SHP77 treated with DMSO at 0.1 percent for 48 hours (cell line): ENCODE measurements around the gene HDAC3.

ENCODE experiments used
- DNase-seq: peaks from one replicate; lab custom pipeline; 2025; lab: John Stamatoyannopoulos, UW

HDAC3 gene

DNA sequence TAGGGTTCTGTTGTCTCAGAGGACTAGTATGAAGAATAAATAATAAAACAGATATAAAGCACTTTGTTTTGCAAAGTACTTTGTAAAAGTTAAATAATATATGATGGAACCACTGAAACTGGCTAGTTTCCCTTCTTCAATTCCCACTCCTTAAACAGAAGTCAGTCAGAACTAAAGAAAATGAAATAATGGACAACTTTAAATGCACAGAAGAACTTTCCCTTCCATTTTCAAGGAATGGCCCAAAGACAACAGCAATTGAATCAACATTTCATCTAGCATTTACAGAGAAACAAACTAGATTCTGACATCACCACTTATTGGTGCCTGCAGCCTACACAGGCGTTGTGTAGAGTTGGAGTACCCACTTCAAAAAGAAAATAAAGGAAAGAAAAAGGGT lies 34.0 kb downstream of the HDAC3 start:
- DNase-seq, result no peak

DNA sequence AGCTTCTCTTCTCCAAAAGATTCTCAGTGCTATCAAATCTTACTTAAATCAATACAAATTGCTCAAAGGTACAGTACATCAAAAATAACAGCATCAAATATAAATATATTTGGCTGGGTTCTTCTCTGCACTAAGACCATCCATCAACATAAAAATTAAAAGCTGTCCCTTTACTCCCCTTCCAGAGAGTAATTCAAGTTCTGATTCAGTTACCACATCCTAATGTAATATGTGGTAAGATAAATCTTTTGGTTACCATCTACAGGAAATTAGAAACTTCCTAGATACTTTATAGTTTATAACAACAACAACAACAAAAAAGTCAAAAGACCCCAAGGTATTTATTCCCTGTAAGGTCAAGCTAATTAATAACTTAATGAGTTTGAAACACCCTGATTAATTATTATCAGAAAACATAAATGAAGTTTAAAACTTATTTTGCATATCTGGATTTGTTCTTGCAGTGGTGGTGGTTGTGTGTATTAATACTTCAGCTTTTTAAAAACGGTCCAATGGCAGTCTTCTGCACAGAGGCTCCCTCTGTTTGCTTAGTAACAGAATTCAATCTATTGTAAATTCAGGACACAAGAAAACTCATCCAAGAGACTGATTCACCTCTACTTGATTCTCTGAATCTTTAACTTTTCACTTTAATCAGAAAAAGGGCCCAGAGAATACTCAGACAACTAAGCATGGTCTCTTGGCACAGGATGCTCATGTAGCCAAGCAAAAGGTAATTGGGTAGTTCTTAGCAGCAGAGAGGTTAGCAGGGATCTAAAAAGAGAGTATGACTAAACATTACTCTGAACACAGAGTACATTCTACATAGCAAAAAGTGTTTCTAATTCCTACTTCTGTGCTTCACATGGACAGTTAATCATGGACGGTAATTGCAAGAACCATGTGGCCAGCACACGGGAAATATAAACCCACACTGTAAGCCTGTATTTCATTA lies 38.0 kb downstream of the HDAC3 start:
- no peak for DNase-seq

- no peak for DNase-seq
Measured at GRCh38 chr5:141597814-141598213, 38.8 kb downstream of the HDAC3 start.

GRCh38 chr5:141597394-141597793 lies 39.3 kb downstream of the HDAC3 start:
- no peak for DNase-seq

GRCh38 chr5:141596867-141597266 lies 39.8 kb downstream of the HDAC3 start:
- DNase-seq, result no peak

- no peak for DNase-seq
Measured at GRCh38 chr5:141590127-141590526, 46.5 kb downstream of the HDAC3 start.

DNA sequence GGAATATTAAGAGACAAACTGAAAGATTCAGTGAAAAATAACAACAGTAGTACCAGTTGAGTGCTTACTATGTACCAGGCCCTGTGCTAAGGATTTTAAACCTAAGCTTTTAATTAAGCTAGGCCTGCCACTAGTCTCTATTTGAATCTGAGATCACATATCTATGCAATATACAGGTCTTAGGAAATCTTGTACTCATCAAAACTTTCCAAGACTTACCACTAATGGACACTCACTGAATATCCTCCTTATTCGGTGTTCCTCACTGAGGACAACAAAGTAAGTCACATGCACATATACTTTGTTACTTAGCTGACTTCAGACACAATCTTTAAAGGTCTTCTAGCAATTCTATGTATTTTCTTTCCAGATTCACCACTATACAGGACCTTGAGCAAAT lies 50.4 kb downstream of the HDAC3 start:
- DNase-seq, result no peak

GRCh38 chr5:141585594-141585993 lies 51.1 kb downstream of the HDAC3 start:
- no peak for DNase-seq

GRCh38 chr5:141574122-141574510 lies 62.5 kb downstream of the HDAC3 start:
- DNase-seq, result no peak

DNA sequence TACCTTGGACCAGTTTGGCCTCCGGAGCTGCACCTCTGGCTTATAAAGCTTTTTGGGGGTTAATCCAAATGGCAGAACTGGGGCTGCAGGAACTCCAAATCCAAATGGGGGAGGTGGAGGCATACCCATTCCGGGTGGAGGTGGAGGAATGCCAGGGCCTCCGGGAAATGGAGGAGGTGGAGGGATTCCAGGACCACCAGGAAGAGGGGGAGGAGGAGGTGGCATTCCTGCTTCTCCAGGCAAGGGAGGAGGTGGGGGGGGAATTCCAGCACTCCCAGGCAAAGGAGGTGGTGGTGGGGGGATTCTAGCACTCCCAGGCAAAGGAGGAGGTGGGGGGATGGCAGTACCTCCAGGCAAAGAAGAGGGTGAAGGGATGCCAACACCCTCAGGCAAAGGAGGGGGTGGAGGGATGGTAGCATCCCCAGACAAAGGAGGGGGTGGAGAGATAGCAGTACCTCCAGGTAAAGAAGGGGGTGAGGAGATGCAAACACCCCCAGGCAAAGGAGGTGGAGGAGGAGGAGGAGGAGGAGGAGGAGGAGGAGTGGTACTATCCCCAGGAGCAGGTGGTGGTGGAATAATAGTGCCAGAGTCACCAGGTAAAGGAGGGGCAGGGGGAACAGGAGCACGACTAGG lies 63.0 kb downstream of the HDAC3 start:
- no peak for DNase-seq
